Measurements from ENCODE around the gene EXOC4. TPM values are rescaled to one million over a fixed set of nuclear protein-coding genes. Genes with fewer than 3 reads are reported as not detected.

Gene EXOC4
- total and polyA plus RNA-seq, 9 donors, result 26.8 to 80.5 (median 70.7) TPM

GRCh38 chr7:133794479-133794878 is 541.6 kb downstream of the EXOC4 start:
- H3K27me3 ChIP-seq, result no peaks in the 10 kb centered on the region
- no peak for TF ChIP-seq EP300 (IDR thresholded peaks at IDR 0.05)
- TF ChIP-seq POLR2A (IDR thresholded peaks at IDR 0.05), result no peak
- no peak for TF ChIP-seq CTCF (IDR thresholded peaks at IDR 0.05)
- no peak for DNase-seq
- H3K9me3 ChIP-seq, result no peaks in the 10 kb centered on the region
- no peaks in the 10 kb centered on the region for H3K4me1 ChIP-seq (ENCODE audit: insufficient read depth)
- H3K4me3 ChIP-seq, result no peak overlapping the region
- H3K36me3 ChIP-seq, result no peaks in the 10 kb centered on the region
- no peak overlapping the region for H3K27ac ChIP-seq
- intact Hi-C loops (cut with DNase I), result no loop called here
- 48 to 50% (median 49%) methylated on average over 2 of the region's 2 CpGs for WGBS, 3 donors

DNA sequence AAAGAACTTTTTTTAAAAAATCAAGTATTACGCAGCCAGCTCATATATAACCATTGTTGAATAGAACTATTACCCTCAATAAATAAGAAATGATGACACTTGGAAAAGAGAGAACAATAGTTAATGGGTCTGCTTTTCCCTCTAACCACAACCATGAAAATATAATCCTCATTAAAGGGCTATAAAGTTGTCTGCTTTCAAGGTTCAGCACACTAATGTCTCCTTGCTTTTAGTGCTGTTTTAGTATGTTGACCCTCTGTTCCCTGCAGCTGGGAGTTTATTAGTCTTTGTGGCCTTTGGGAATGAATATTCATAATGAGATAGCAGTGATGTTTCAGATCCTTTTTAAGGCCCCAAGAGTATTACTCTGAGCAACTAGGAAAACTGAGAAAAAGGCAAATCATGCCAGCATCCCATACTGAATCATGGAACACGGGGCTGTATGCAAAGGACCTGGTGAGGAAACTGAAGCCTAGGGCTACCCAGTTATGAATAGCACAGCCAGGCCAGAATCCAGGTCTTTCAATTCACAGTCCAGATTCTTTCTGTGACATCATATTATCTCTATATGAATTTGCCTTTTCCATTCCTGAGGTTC is 542.3 kb downstream of the EXOC4 start:
- Histone ChIP-seq H3K27me3 (no peaks in the 10 kb centered on the region), H3K36me3 (no peaks in the 10 kb centered on the region), H3K4me3 (no peak overlapping the region), H3K9me3 (no peaks in the 10 kb centered on the region), H3K4me1 (ENCODE audit: insufficient read depth) (no peaks in the 10 kb centered on the region), H3K27ac (no peak overlapping the region)
- TF ChIP-seq POLR2A (IDR thresholded peaks at IDR 0.05) (no peak), EP300 (IDR thresholded peaks at IDR 0.05) (no peak), CTCF (IDR thresholded peaks at IDR 0.05) (no peak)
- 85 to 93% (median 86%) methylated on average over 2 of the region's 2 CpGs for WGBS, 3 donors
- intact Hi-C loops (cut with DNase I), result no loop called here
- DNase-seq, result no peak

DNA sequence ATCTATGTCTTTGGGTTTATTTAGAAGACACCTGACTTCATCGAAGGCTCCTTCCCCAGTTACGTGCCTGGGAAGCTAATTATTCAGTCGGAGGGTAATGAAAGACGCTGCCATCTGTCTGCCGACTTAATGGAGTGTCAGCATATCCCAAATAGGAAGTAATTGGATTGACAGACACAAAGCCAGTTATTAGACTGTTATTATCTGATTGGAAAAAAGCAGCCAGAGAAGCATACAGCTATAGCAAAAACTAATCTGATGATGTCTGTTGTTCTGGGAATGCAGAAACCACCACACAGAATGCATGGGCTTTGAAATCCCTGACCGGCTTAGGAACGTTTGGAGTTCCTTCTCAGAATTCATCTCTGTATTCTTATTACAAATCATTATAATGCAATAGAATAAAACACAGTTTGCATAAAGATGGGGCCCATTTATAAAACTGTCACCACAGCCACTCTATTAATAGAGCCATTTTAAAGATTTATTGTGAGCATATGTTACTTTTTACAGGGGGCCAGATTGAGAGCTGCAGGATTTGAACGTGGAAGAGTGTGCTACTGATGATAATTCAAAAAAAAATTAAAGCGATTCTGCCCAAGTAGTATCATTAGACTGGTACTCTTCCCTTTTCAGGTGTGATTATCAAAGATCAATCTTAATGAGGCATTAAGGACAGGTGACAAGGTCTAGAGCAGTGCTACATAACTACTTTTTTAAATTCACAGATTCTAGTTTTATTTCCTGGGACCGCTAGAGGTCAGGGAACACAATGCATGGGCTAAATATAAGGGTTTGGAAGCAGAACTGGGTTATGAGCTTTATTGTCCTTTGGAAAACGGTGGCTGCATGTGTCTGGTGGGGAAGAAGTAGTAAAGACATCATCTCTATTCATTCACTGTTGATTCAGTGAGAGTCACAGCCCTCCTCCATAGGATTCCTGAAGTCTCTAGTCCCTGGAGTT is 544.2 kb downstream of the EXOC4 start:
- H3K36me3 ChIP-seq, result no peaks in the 10 kb centered on the region
- no peak overlapping the region for H3K4me3 ChIP-seq
- no peak for DNase-seq
- intact Hi-C loops (cut with DNase I), result no loop called here
- H3K9me3 ChIP-seq, result no peaks in the 10 kb centered on the region
- WGBS, 3 donors, result 89 to 91% (median 90%) methylated on average over 11 of the region's 11 CpGs
- H3K27me3 ChIP-seq, result no peaks in the 10 kb centered on the region
- TF ChIP-seq POLR2A (IDR thresholded peaks at IDR 0.05), result no peak
- no peak for TF ChIP-seq CTCF (IDR thresholded peaks at IDR 0.05)
- TF ChIP-seq EP300 (IDR thresholded peaks at IDR 0.05), result no peak
- H3K4me1 ChIP-seq (ENCODE audit: insufficient read depth), result no peaks in the 10 kb centered on the region
- no peak overlapping the region for H3K27ac ChIP-seq

DNA sequence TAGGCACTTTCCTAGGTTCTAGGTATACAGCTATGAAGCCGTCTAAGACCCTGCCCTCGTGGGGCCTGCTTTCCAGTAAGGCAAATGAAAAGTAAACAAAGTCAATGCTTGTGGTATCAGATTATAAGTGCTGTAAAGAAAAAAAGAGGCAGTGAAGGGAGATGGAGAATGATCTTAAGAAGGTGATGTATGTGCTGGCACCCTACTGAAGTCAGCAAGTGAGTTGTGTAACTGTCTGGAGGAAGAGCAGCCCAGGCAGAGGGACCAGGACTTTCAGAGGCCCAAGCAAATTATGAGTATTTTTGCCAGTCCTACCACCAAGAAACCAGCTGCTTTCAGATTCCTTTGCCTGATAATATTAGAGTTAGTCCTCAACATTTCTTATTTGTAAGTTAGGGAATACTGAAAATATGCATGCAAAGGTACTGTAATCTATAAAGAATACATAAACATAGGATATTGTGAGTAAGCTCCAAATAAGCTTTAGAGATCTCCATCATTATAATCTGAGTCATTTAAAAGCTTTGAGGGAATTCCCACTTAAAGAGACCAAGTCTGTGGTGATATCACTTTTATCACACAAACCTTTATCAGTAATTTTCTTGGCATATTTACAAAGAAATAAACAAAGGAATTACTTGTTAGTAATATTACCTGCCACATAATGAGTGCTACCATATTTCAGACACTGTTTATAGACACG is 545.1 kb downstream of the EXOC4 start:
- intact Hi-C loops (cut with DNase I), result no loop called here
- H3K36me3 ChIP-seq, result no peaks in the 10 kb centered on the region
- H3K4me1 ChIP-seq (ENCODE audit: insufficient read depth), result no peaks in the 10 kb centered on the region
- no peak for DNase-seq
- TF ChIP-seq POLR2A (IDR thresholded peaks at IDR 0.05) (no peak), CTCF (IDR thresholded peaks at IDR 0.05) (no peak), EP300 (IDR thresholded peaks at IDR 0.05) (no peak)
- H3K27me3 ChIP-seq, result no peaks in the 10 kb centered on the region
- no peak overlapping the region for H3K4me3 ChIP-seq
- H3K9me3 ChIP-seq, result no peaks in the 10 kb centered on the region
- WGBS, 3 donors, result 68 to 73% (median 72%) methylated on average over 3 of the region's 3 CpGs
- H3K27ac ChIP-seq, result no peak overlapping the region

Measured in ovary (tissue), 9 donors.